ENCODE results near the gene PRDX5.
"Not testable (repeated sequence)": the region's sequence is repeated elsewhere in the genome, so short reads cannot be mapped to it uniquely, and the experiment has no call there.

PRDX5 gene

GRCh38 chr11:64305691-64306562 is 12.0 kb upstream of the PRDX5 start:
- peak overlapping the region; percentile 80 to 81 for H3K27ac ChIP-seq
- intact Hi-C loops (cut with DNase I; ENCODE audit: low total_unique reads) = no loop called here
- peaks cover 0 to 17% of the 10 kb centered on the region in 2 donors for H3K27me3 ChIP-seq
- H3K4me1 ChIP-seq = peaks cover 0 to 32% (median 18%) of the 10 kb centered on the region in 4 donors
- peak overlapping the region; percentile 66 to 86 for H3K4me3 ChIP-seq
- peak in 1 of 2 experiments; percentile 11 for TF ChIP-seq CTCF (IDR thresholded peaks at IDR 0.05)
- peak; percentile 54 to 80 for DNase-seq
- no peaks in the 10 kb centered on the region for H3K9me3 ChIP-seq
- no peaks in the 10 kb centered on the region for H3K36me3 ChIP-seq

- peaks cover 0 to 27% (median 15%) of the 10 kb centered on the region in 4 donors for H3K4me1 ChIP-seq
- DNase-seq = no peak
- no peak for TF ChIP-seq CTCF (IDR thresholded peaks at IDR 0.05)
- H3K4me3 ChIP-seq = peak overlapping the region; percentile 66 to 86
- intact Hi-C loops (cut with DNase I; ENCODE audit: low total_unique reads) = no loop called here
- H3K9me3 ChIP-seq = no peaks in the 10 kb centered on the region
- no peaks in the 10 kb centered on the region for H3K36me3 ChIP-seq
- peaks cover 0 to 16% of the 10 kb centered on the region in 2 donors for H3K27me3 ChIP-seq
- peak overlapping the region; percentile 80 to 81 for H3K27ac ChIP-seq
These were observed 11.4 kb upstream of the PRDX5 start for GRCh38 chr11:64306563-64306875.

GRCh38 chr11:64306876-64307622 is 10.9 kb upstream of the PRDX5 start:
- intact Hi-C loops (cut with DNase I; ENCODE audit: low total_unique reads) = no loop called here
- H3K4me3 ChIP-seq = peak overlapping the region; percentile 66 to 86
- peak overlapping the region; percentile 80 to 81 for H3K27ac ChIP-seq

GRCh38 chr11:64307795-64308194 is 10.1 kb upstream of the PRDX5 start:
- H3K36me3 ChIP-seq; intact Hi-C loops (cut with DNase I; ENCODE audit: low total_unique reads); H3K9me3 ChIP-seq; H3K27me3 ChIP-seq; DNase-seq; H3K4me3 ChIP-seq: not testable (repeated sequence)
- peak overlapping the region in 1 of 2 donors; percentile 80 for H3K27ac ChIP-seq
- H3K4me1 ChIP-seq = peaks cover 0 to 27% (median 15%) of the 10 kb centered on the region in 4 donors

More at GRCh38 chr11:64306876-64307622, 10.9 kb upstream of the PRDX5 start:
- H3K9me3 ChIP-seq = no peaks in the 10 kb centered on the region
- peak in 1 of 2 donors; percentile 81 for DNase-seq
- H3K36me3 ChIP-seq = no peaks in the 10 kb centered on the region
- peaks cover 0 to 11% of the 10 kb centered on the region in 2 donors for H3K27me3 ChIP-seq
- H3K4me1 ChIP-seq = peaks cover 0 to 27% (median 15%) of the 10 kb centered on the region in 4 donors
- TF ChIP-seq CTCF (IDR thresholded peaks at IDR 0.05) = no peak

GRCh38 chr11:64312947-64313346 is 5.0 kb upstream of the PRDX5 start:
- TF ChIP-seq CTCF (IDR thresholded peaks at IDR 0.05) = no peak
- peaks cover 8 to 35% (median 20%) of the 10 kb centered on the region in 3 donors for H3K36me3 ChIP-seq
- H3K27me3 ChIP-seq = no peaks in the 10 kb centered on the region
- H3K4me1 ChIP-seq = peaks cover 0 to 11% (median 9%) of the 10 kb centered on the region in 4 donors
- no peak for DNase-seq
- no peaks in the 10 kb centered on the region for H3K9me3 ChIP-seq
- peak overlapping the region; percentile 40 to 58 for H3K27ac ChIP-seq
- intact Hi-C loops (cut with DNase I; ENCODE audit: low total_unique reads) = no loop called here
- H3K4me3 ChIP-seq = no peak overlapping the region

Data from tibial artery (tissue), 4 donors.